GM18498 (cell line): Measurements from ENCODE around the gene CERS4.

Source experiments
- ATAC-seq: cut with Tn5 transposase; IDR thresholded peaks from one replicate; pipeline ENCODE4 v1.9.1; 2021; ENCODE audit warnings: mild to moderate bottlenecking, moderate library complexity; ENCODE audit not compliant: unreplicated experiment

The CERS4 gene

GRCh38 chr19:8311461-8312260 lies 102.5 kb downstream of the CERS4 start:
- ATAC-seq: no peak
